ENCODE results near the gene THSD7A.

GRCh38 chr7:11831736-11832495, at the start of gene THSD7A:
- TF ChIP-seq CTCF (conservative IDR thresholded peaks at IDR 0.05; ENCODE audit: low read depth, low read length), result no peak
- TF ChIP-seq POLR2A (IDR thresholded peaks at IDR 0.05; ENCODE audit: low read depth, low read length), result no peak
- TF ChIP-seq NFE2L2 (IDR thresholded peaks at IDR 0.05; ENCODE audit: low read depth, low read length), result no peak
- TF ChIP-seq SMC3 (IDR thresholded peaks at IDR 0.05; ENCODE audit: low read depth, low read length), result no peak
- no peak for TF ChIP-seq RCOR1 (IDR thresholded peaks at IDR 0.05; ENCODE audit: insufficient replicate concordance, low read length)
- TF ChIP-seq USF2 (IDR thresholded peaks at IDR 0.05; ENCODE audit: low read depth, low read length), result no peak
- no peak for TF ChIP-seq RAD21 (IDR thresholded peaks at IDR 0.05; ENCODE audit: low read length)
- TF ChIP-seq BHLHE40 (IDR thresholded peaks at IDR 0.05; ENCODE audit: low read depth, low read length), result no peak
- TF ChIP-seq CEBPB (IDR thresholded peaks at IDR 0.05; ENCODE audit: low read depth, low read length), result no peak
- TF ChIP-seq MAZ (IDR thresholded peaks at IDR 0.05; ENCODE audit: borderline replicate concordance, low read depth, low read length), result no peak
- no peak for TF ChIP-seq MXI1 (IDR thresholded peaks at IDR 0.05; ENCODE audit: borderline replicate concordance, low read depth, low read length)
- no peak for TF ChIP-seq RFX5 (IDR thresholded peaks at IDR 0.05; ENCODE audit: low read depth, low read length)

All from IMR-90 (cell line).